NCI-H82 treated with DMSO at 0.1 percent for 48 hours (cell line): ENCODE data around the gene RSF1.
"Not testable (repeated sequence)": the region's sequence is repeated elsewhere in the genome, so short reads cannot be mapped to it uniquely, and the experiment has no call there.

Experiments
- DNase-seq: peaks from one replicate; lab custom pipeline; 2025; ENCODE audit not compliant: unreplicated experiment; lab: John Stamatoyannopoulos, UW

Gene RSF1

GRCh38 chr11:77820565-77821348 lies at the start of gene RSF1, which contains the start of gene AAMDC:
RSF1 (minus strand) TSS chr11:77820722; CDS start chr11:77820714, 8 bp downstream.
AAMDC (plus strand) TSS chr11:77821144; CDS start chr11:77842497, 21,353 bp downstream.
- DNase-seq = peak; percentile 90

- DNase-seq = no peak
Measured at GRCh38 chr11:77868744-77869143, 48.2 kb upstream of the RSF1 start.

GRCh38 chr11:77866336-77866735 lies 45.8 kb upstream of the RSF1 start:
- peak; percentile 32 for DNase-seq

- no peak for DNase-seq
Measured at GRCh38 chr11:77865805-77866204, 45.3 kb upstream of the RSF1 start.

GRCh38 chr11:77861444-77861843 lies 40.9 kb upstream of the RSF1 start:
- not testable (repeated sequence) for DNase-seq

GRCh38 chr11:77857906-77858457 lies 37.5 kb upstream of the RSF1 start:
- DNase-seq = not testable (repeated sequence)

- no peak for DNase-seq
Measured at GRCh38 chr11:77854838-77855237, 34.3 kb upstream of the RSF1 start.

- no peak for DNase-seq
Measured at GRCh38 chr11:77851503-77851902, 31.0 kb upstream of the RSF1 start.

- not testable (repeated sequence) for DNase-seq
Measured at GRCh38 chr11:77843700-77844099, 23.2 kb upstream of the RSF1 start.

GRCh38 chr11:77842441-77843121 lies 22.1 kb upstream of the RSF1 start:
- DNase-seq = no peak

- no peak for DNase-seq
Measured at GRCh38 chr11:77833302-77833701, 12.8 kb upstream of the RSF1 start.

GRCh38 chr11:77828926-77829325 lies 8.4 kb upstream of the RSF1 start:
- no peak for DNase-seq

GRCh38 chr11:77823775-77824174 lies 3.3 kb upstream of the RSF1 start:
- no peak for DNase-seq

- not testable (repeated sequence) for DNase-seq
Measured at GRCh38 chr11:77822126-77822525, 1.6 kb upstream of the RSF1 start.

- DNase-seq = no peak
Measured at GRCh38 chr11:77821349-77821851, 878 bp upstream of the RSF1 start.

- no peak for DNase-seq
Measured at GRCh38 chr11:77819921-77820564, 479 bp downstream of the RSF1 start.

- DNase-seq = peak; percentile 54
Measured at GRCh38 chr11:77819411-77819920, 1.1 kb downstream of the RSF1 start.

- no peak for DNase-seq
Measured at GRCh38 chr11:77815459-77815858, 5.1 kb downstream of the RSF1 start.

GRCh38 chr11:77814848-77815247 lies 5.7 kb downstream of the RSF1 start:
- DNase-seq = no peak

GRCh38 chr11:77813256-77813655 lies 7.3 kb downstream of the RSF1 start:
- no peak for DNase-seq

GRCh38 chr11:77806993-77807392 lies 13.5 kb downstream of the RSF1 start:
- DNase-seq = no peak
